GM18499 (cell line): ENCODE results near the gene TFCP2L1.
"Not testable (repeated sequence)": the region's sequence is repeated elsewhere in the genome, so short reads cannot be mapped to it uniquely, and the experiment has no call there.

Source experiments
- ATAC-seq: cut with Tn5 transposase; IDR thresholded peaks from one replicate; pipeline ENCODE4 v1.9.1; 2021; ENCODE audit warnings: moderate number of reproducible peaks; ENCODE audit not compliant: insufficient read depth, unreplicated experiment

TFCP2L1 gene

GRCh38 chr2:121273116-121273515 is 11.9 kb downstream of the TFCP2L1 start:
- ATAC-seq = no peak

- ATAC-seq = no peak
These were observed 12.4 kb downstream of the TFCP2L1 start for GRCh38 chr2:121272596-121272995.

DNA sequence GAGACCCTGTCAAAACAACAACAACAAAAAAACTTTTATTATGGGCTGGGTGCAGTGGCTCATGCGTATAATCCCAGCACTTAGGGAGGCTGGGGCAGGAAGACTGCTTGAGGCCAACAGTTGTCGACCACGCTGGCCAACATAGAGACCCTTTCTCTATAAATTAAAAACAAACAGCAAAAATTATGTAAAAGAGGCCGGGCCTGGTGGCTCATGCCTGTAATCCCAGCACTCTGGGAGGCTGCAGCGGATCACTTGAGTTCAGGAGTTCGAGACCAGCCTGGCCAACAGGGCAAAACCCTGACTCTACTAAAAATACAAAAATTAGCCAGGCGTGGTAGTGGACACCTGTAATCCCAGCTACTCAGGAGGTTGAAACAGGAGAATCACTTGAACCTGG is 15.6 kb downstream of the TFCP2L1 start:
- not testable (repeated sequence) for ATAC-seq

DNA sequence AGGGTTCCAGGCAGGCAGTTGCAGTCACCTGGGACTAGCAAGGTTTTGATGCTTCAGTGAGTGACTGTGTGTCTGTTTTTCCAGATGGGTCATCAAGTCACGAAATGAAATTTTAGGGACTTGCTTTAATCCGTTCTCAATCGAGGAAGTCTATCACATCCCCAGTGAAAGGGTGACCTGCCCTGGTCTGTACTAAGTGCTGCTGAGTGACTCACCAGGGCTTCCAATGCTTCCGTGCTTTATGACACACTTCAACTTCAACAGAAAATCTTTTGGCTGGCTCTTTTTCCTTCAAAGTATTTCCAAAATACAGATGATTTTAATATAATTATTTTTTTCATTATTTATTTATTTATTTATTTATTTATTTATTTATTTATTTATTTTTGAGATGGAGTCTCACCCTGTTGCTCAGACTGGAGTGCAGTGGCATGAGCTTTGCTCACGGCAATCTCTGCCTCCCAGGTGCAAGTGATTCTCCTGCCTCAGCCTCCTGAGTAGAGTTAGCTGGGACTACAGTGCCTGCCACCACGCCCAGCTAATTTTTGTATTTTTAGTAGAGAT is 18.4 kb downstream of the TFCP2L1 start:
- no peak for ATAC-seq

DNA sequence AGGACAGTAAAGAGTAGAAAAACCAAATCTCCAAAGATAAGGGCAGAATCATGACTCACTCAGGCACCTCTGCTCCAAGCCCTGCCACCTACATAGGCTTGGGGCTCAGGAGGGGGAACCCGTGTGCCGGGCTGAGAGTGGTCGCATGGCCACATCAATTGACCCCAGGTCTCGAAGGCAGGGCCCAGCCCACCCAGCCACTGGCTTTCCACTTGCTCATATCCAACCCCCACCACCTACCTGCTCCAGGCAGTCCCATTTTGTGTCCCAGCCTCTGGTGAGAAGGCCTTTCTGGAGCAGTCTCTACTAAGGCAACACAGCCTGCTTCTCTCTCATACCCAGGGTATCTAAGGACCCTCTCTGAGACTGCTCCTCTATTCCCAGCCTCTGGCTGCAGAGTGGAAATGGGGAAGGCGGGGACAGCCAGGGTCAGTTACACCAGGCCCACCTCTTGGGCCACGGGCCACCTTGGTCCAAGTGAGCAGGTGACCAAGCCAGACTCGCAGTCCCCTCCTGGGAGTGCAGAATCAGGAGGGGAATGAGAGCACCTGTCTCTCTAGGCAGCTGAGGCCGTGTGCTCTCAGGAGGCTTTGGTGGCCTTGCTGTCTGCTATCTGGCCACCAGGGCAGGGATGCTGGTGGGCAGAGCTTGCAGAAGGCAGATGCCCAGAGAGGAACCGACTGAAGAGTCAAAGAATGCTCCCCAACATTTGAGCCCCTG is 20.8 kb downstream of the TFCP2L1 start:
- ATAC-seq = no peak

DNA sequence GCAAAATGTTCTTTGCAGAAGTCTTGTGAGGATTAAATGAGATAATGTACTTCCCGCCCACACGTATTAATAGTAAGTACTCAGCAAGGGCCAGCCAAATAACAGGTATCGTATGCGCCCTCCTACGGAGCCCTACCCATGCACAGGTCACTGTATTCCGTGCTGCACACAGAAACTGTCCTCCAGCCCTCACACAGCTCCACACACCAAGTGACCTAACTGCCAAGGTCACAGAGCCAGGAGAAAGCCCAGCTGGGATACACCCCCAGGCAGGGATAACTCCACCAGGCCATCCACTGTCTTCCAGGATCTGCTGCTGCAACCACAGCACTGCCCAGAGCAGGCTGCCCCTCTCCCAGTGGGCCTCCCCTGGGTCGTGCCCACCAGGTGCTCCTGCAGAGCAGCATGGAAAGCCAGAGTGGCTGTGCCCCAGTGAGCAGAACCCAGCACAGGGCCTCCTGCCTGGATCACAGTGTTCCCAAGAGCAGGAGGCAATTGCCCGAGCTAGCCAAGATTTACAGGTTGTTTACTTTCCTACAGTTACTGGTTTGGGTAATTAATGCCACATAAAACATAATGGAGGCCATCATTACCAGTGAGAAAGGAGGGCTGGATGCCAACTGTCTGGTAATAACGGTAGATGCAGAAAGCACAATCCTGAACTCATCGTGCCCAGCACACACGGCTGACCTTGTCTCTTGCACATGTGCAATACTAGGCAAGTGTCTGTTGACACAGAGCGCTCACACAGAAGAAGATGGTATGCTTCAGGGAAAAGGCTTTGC is 24.4 kb downstream of the TFCP2L1 start:
- no peak for ATAC-seq

- ATAC-seq = no peak
These were observed 27.0 kb downstream of the TFCP2L1 start for GRCh38 chr2:121258051-121258450.

- ATAC-seq = no peak
These were observed 27.5 kb downstream of the TFCP2L1 start for GRCh38 chr2:121257480-121257840.

GRCh38 chr2:121256720-121257479 is 28.1 kb downstream of the TFCP2L1 start:
- no peak for ATAC-seq

DNA sequence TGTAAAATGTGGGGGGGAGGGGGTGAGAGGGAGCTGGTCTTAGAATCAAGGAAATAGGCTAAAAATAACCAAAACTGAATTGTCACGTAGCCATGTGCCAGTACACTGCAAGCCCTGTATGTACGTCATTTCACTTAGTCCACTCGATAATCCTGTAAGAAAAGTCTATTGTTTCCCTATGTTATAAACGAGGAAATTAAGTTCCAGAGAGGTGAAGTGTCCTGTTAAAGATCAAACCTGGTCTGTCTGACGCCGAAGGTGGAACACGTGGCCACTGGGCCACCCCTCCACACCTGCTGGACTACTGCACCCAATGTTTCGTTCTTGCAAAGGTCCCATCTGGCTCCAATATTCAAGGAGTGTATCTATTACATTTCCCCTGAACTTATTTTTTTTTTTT is 29.6 kb downstream of the TFCP2L1 start:
- ATAC-seq = no peak

GRCh38 chr2:121254748-121255147 is 30.3 kb downstream of the TFCP2L1 start:
- no peak for ATAC-seq

GRCh38 chr2:121253674-121254240 is 31.2 kb downstream of the TFCP2L1 start:
- ATAC-seq = no peak

GRCh38 chr2:121253021-121253673 is 31.9 kb downstream of the TFCP2L1 start:
- ATAC-seq = no peak

- ATAC-seq = no peak
These were observed 33.5 kb downstream of the TFCP2L1 start for GRCh38 chr2:121251497-121251896.

DNA sequence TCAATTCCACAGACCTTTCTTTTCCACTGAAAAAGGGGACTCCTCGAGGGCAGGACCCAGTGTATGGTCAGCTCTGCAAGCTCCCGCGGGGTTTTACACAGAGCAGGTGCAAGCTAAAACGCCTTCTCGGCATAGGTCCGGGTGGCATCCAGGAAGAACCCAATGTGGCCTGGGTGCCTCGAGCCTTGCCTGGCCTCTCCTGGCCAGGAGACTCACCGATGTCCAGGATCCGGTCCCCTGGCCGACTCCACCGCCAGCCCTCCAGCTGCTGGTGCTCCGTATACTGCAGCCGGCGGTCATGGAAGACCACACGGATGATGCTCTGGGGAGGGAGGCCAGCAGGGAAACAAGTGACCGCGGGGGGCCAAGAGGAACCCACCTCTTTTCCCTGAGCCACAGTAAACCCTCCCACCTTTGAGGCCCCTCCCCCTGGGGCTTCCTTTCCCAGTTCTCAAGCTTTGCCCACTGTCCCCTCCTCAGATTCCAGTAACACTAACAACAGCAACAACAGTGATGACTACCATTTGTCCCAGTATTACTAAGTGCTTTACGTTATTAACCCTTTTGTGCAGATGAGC is 36.1 kb downstream of the TFCP2L1 start:
- ATAC-seq = no peak

DNA sequence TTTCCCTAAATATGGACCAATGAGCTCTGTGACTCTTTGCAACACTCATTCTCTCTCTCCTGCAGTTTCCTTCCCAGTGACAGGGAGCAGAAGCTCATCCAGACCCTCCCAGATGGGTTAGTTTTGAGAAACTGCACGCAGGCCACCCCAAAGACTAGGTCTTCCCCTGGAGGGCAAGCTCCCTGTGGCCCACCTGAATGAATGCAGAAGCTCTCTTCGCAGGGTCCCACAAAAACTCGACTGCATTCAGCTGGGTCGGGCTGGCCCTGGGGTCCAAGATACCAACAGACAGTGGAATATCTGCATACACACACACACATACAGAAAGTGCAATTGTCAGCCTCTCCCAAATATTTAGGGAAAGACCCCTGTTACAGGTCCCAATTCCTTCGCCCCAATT is 37.0 kb downstream of the TFCP2L1 start:
- ATAC-seq = no peak

DNA sequence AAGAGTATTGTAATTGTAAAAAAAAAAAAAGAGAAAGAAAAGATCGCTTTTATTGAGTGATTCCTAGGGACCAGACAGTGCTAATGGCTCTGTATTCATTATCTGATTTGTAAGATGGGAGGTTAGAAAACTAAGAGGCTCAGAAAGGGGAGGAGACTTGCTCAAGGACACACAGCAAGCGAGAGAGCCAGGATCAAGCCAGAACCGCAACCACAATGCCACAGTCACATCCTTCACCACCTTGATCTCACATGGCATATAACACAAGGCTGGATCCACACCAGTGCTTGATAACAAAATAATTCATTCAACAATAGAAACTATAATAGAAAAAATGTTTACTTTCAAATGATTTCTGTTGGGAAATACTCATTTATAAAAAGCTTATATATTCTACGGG is 37.5 kb downstream of the TFCP2L1 start:
- ATAC-seq = no peak

DNA sequence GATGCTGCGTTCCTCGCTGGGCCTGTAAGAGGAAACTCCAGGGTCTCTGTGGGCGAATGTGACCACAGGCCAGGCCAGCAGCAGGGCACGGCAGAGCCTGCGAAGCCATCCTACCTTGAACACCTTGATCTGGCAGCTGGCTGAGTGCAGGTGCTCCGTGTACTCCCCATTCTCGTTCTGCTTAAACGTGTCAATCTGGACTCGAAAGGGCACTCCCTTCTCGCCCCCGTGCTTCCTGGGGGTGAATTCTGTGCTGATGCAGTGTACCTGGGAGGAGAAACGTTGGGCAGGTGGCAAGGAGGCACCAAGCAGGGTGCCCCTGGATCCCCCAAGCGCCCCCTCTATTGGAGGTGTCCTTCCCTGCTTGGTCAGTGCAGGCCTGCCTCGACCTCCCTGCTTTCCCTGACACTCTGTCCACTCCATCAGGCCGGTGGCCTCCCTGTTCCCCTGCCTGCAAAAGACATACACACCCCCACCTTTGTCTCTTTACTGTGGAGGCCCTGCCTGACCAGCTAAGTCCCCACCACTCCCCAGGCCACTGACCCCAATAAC is 38.2 kb downstream of the TFCP2L1 start:
- ATAC-seq = no peak

DNA sequence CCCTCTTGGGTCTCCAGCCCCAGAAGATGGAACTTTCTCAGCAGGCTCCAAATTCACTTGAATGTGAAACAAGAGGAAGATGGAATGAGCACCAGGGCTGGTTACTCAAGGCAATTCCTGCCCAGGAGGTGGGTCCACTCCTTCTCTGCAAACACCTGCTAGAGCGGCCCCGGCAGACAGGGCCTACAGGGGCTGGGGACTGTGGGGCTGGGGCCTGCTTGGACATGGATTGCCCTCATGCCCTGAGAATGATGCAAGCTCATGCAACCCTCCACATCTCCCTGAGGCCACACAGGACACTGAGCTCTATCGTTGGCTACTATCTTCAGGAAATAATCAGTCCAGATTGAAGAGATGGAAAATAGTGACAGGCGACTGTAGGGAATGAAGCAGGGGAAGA is 39.1 kb downstream of the TFCP2L1 start:
- ATAC-seq = no peak
